Measurements from ENCODE around the gene PPARGC1A.

Gene PPARGC1A

DNA sequence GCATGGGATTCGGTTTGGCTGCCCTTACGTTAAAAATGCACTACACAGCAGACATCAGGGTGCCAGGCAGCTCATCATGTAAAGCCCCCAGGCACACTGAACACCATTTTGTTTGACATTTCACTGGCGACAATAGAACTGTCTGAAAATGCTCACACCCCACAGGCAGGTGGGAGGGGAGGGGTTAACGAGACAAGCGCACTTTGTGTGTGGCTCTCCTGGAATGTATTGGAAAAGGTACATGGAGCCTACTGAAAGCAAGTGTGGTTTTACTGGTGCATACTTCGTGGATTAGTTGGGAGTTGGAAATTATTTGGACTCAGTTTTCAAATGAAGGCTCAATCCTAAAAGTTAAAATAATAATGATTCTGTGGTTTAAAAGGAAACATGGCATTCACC, 31.6 kb upstream of the PPARGC1A start:
- Mint-ChIP-seq H3K9me3 (peaks cover 0 to 4% of the 10 kb centered on the region in 2 donors), H3K36me3 (no peaks in the 10 kb centered on the region), H3K27me3 (no peaks in the 10 kb centered on the region), H3K27ac (no peak overlapping the region), H3K4me3 (no peak overlapping the region), H3K4me1 (no peaks in the 10 kb centered on the region)
- no peak for DNase-seq
- ATAC-seq (replicated peaks): no peak

DNA sequence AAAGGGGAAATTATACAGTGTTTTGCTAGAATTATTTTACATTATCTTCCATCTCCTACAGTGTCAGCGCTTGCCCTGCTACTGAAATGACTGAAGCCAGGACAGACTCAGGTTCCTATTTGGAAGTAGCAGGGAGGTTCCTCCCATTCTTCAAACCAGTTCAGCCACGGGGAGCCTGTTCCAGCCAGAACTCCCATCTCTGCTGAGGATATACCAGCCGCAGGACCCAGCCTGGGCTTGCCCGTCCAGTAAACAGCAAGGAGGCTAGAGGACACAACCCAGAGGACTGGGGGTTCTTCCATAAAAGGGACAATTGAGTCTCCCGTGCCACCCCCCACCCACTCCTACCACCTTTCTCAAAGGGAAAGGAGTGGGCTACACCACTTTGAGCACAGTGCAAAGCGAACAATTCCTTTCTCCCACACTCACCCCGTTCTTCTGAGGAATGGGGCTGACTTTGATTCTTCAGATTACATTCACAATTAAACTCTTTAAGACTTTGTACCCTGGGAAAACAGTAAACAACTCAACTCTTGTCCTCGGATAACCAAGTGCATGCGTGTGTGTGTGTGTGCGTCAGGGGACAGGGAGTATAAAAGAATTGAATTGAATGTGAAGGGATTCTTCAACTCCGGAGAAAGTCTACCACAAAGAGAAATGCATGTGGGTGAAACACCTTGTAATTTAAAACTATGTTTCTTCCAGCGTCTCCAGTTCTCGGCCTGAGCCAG, 31.0 kb upstream of the PPARGC1A start:
- H3K4me3 Mint-ChIP-seq: no peak overlapping the region
- H3K9me3 Mint-ChIP-seq: no peaks in the 10 kb centered on the region
- no peaks in the 10 kb centered on the region for H3K4me1 Mint-ChIP-seq
- no peak overlapping the region for H3K27ac Mint-ChIP-seq
- H3K36me3 Mint-ChIP-seq: no peaks in the 10 kb centered on the region
- DNase-seq (no peak), ATAC-seq (replicated peaks) (no peak)
- H3K27me3 Mint-ChIP-seq: no peaks in the 10 kb centered on the region

DNA sequence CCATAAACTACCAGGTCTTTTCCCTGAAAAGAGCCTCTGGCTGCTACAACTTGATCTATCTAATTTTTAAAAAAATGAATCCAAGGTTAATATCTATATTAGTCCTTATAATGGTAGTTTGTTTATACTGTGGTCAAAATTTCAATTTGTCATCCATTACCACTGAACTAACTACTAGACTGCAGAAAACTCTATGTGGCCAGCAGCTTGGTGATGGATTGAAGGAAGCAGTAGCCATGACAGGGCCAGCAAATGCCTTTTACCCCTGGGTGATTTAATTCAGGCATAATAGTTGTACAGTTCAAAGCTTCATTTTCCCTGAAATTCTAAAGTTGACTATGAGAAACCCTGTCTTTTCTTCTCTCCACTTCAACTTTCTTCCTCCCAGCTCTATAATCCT, 30.4 kb upstream of the PPARGC1A start:
- DNase-seq: no peak
- no peaks in the 10 kb centered on the region for H3K9me3 Mint-ChIP-seq
- H3K4me1 Mint-ChIP-seq: no peaks in the 10 kb centered on the region
- no peaks in the 10 kb centered on the region for H3K27me3 Mint-ChIP-seq
- H3K27ac Mint-ChIP-seq: no peak overlapping the region
- no peak for ATAC-seq (replicated peaks)
- H3K36me3 Mint-ChIP-seq: no peaks in the 10 kb centered on the region
- H3K4me3 Mint-ChIP-seq: no peak overlapping the region

DNA sequence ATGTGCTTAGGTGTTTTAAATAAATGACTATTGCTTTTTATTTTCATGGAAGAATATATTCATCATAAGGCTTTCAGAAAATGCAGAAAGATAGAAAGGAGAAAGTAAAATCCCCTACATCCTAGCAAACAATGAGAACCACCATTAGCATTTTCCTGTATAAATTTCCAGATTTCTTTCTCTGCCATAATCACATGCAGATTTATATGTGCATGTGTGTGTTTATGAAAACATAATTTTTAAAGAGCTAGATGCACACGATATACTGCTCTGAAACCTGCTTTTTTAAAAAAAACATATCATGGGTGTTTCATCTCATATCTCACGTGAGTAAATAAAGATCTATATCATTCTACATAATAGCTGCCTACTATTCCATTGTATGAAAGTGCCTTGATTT, 26.4 kb upstream of the PPARGC1A start:
- Mint-ChIP-seq H3K4me1 (no peaks in the 10 kb centered on the region), H3K27me3 (no peaks in the 10 kb centered on the region), H3K4me3 (no peak overlapping the region), H3K36me3 (no peaks in the 10 kb centered on the region), H3K27ac (no peak overlapping the region), H3K9me3 (no peaks in the 10 kb centered on the region)
- DNase-seq (no peak), ATAC-seq (replicated peaks) (no peak)

DNA sequence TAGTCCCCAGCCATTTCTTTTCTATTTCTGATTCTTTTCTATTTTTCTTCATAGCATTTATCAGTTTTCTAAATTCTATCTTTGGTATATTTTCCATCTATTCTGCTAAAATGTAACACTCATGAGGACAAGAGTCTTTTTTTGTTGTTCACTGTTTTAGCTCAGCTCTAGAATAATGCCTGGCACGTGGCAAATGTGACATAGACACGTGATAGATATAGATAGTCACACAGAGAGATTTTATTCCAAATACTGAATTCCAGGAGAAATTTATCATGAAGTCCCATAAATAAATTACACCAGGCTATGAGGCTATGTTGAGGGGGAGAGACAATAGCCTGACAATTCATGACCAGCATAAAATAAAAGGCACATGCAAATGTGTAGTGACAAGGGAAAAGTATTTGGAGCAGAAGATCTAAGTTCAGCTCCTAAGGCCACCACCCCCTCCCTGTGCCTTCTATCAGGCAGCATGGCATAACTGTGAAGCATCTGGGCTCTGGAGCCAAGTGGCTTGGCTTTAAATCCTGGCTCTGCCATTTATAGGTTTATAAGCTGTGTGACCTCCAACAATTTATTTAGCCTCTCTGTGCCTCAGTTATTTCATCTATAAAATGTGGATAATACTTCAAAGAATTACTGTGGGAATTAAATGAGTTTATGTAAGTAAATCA, 25.7 kb upstream of the PPARGC1A start:
- Mint-ChIP-seq H3K27ac (no peak overlapping the region), H3K9me3 (no peaks in the 10 kb centered on the region), H3K4me1 (no peaks in the 10 kb centered on the region), H3K27me3 (no peaks in the 10 kb centered on the region), H3K4me3 (no peak overlapping the region), H3K36me3 (no peaks in the 10 kb centered on the region)
- ATAC-seq (replicated peaks): no peak
- DNase-seq: no peak

DNA sequence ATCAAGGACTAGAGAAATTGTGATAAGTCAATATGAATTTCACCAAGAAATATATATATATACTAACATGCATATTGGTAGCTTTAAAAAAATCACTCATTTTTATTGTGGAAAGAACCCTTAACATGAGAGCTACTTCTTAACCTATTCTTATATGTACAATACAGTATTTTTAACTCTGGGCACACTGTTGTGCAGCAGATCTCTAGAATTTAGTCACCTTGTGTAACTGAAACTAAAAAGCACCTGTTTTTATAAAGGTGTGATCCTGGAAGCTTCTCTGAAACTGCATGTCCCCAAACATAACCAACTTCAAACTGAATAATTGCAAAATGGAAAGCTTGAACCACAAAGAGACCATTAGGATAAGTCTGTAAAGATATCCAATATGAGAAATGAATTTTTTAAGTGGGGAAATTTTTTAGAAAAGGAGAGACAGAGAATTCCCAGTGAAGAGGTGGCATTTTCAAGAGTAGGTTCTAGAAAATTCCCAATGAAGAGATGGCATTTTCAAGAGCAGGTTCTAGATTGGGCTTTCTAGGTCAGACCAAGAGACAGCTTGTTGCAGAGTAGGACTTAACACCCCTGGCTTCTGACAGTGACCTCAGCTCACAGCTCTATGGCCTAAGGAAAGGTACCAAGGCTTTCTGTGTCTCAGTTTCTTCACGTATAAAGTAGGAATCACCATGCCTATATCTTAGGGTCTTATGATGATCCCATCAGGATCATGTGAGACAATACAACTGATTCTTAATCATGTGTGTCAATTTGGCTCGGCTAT, 22.0 kb upstream of the PPARGC1A start:
- no peak for DNase-seq
- Mint-ChIP-seq H3K36me3 (no peaks in the 10 kb centered on the region), H3K4me1 (no peaks in the 10 kb centered on the region), H3K27ac (no peak overlapping the region), H3K27me3 (no peaks in the 10 kb centered on the region), H3K4me3 (no peak overlapping the region), H3K9me3 (no peaks in the 10 kb centered on the region)
- ATAC-seq (replicated peaks): no peak

DNA sequence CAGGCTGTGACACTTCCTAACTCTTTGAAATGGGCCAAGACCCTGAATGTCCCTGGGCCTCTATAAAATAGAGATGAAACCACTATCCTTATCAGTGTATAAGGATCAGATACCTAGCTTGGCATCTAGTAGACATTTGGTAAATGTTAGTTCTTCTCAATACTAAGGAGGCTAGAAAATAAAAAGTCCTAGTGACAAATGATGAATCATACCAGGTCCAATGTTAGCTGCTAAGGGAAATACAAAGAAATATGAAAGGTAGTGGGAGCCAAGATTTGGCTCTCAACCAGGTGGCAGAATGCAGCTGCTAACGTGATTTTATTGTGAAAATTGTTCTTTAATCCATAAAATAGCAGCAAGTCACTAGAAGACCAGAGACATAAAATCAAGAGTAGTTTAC, 19.8 kb upstream of the PPARGC1A start:
- no peak overlapping the region for H3K27ac Mint-ChIP-seq
- H3K9me3 Mint-ChIP-seq: peaks cover 0 to 1% of the 10 kb centered on the region in 2 donors
- H3K4me3 Mint-ChIP-seq: no peak overlapping the region
- ATAC-seq (replicated peaks): no peak
- DNase-seq: no peak
- H3K4me1 Mint-ChIP-seq: no peaks in the 10 kb centered on the region
- no peaks in the 10 kb centered on the region for H3K36me3 Mint-ChIP-seq
- H3K27me3 Mint-ChIP-seq: no peaks in the 10 kb centered on the region

DNA sequence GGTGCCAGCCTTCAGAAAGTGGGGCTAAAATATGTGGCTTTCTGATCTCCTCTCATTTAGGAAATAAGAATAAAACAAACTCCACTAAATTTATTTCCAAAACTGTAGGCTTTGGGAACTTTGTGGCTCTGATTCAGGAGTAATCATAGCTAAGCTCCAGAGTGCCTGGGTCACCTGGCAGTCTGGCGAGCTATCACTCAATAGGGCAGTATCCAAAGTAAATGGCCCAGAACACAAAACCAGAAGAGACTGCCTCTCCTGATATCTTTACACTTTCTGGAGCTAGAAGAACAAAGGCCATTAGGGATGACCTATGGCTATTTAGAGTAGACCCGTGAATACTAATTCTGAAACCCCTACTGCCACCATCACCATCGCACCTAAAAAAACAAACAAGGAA, 17.0 kb upstream of the PPARGC1A start:
- Mint-ChIP-seq H3K27ac (no peak overlapping the region), H3K36me3 (no peaks in the 10 kb centered on the region), H3K4me1 (no peaks in the 10 kb centered on the region), H3K27me3 (no peaks in the 10 kb centered on the region), H3K4me3 (no peak overlapping the region), H3K9me3 (peaks cover 0 to 1% of the 10 kb centered on the region in 2 donors)
- ATAC-seq (replicated peaks): no peak
- no peak for DNase-seq

DNA sequence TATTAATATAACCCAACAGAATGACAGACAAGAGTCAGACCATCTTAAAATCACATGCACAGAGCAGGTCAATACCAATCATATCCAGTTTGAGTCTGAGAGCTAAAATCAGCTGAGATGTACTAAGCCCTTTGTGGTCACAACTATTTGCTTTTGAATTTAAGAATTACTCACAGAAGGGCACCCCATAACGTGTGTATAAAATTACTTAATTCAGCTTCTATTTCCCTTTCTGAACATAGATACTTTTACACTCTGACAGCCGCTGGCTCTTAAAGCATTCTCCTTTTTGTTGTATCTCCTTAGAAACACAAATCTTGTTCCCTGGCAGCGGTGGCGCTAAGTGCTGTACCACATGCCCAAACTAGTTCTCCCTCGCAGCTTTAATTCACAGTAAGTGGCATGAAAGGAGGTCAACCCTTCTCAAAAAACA, 14.8 kb upstream of the PPARGC1A start:
- no peaks in the 10 kb centered on the region for H3K36me3 Mint-ChIP-seq
- no peaks in the 10 kb centered on the region for H3K4me1 Mint-ChIP-seq
- H3K4me3 Mint-ChIP-seq: no peak overlapping the region
- peaks cover 0 to 1% of the 10 kb centered on the region in 2 donors for H3K9me3 Mint-ChIP-seq
- ATAC-seq (replicated peaks) (no peak), DNase-seq (no peak)
- H3K27ac Mint-ChIP-seq: no peak overlapping the region
- H3K27me3 Mint-ChIP-seq: no peaks in the 10 kb centered on the region

DNA sequence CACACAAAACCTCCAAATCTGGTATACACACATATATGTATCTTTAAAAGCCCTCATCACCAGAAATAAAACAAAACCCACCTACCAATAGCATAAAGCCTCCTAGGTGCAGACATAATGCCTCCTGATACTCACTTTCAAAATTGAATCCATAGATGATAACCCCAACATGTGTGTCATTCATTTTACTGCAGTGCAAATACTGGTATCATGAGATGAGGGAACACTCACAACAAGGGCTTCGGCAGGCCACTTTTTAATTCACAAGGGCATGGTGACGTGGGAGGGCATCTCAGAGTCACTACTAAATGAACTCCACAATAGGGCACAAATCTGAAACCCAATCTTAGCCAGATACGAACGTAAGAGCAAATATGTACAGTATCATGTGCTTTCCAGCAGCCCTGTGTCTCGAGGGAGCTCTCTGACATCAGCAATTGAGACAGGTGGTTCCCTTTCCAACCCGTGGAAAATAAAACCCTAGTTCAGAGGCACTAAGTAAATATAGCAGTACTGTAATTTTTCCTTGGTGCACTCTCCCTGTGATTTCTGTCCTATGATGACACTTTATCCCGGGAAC, 14.1 kb upstream of the PPARGC1A start:
- Mint-ChIP-seq H3K9me3 (peaks cover 0 to 1% of the 10 kb centered on the region in 2 donors), H3K27ac (no peak overlapping the region), H3K4me1 (no peaks in the 10 kb centered on the region), H3K36me3 (no peaks in the 10 kb centered on the region), H3K27me3 (no peaks in the 10 kb centered on the region), H3K4me3 (no peak overlapping the region)
- DNase-seq (no peak), ATAC-seq (replicated peaks) (no peak)

DNA sequence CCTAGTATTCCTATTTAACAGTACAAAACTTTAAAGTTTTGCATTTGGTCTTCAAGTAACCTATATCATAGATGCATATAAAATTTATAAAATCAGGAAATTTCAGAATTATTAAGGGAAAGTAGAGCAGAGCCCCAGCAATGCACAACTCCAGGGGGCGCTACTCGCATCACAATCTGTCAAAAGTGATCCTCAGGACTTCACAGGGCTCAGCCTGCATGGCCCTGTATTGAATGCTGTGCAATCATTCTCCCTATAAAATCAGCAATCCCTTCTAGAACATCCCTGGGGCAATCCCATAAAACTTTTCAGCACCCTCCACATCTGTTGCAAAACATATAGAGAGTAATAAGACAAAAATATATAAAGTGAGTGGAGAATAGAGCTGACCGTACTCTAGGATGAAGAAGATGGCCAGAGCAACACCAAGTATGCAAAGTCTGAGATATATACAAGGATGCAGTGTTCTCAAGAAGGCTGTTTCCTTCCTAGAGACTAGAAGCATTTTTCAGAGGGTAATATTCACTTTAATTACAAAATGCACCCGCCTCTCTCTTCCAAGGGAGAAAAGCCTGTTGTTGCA, 12.5 kb upstream of the PPARGC1A start:
- DNase-seq (no peak), ATAC-seq (replicated peaks) (no peak)
- H3K4me1 Mint-ChIP-seq: no peaks in the 10 kb centered on the region
- no peaks in the 10 kb centered on the region for H3K27me3 Mint-ChIP-seq
- no peak overlapping the region for H3K4me3 Mint-ChIP-seq
- H3K27ac Mint-ChIP-seq: no peak overlapping the region
- H3K36me3 Mint-ChIP-seq: no peaks in the 10 kb centered on the region
- H3K9me3 Mint-ChIP-seq: peaks cover 0 to 1% of the 10 kb centered on the region in 2 donors

DNA sequence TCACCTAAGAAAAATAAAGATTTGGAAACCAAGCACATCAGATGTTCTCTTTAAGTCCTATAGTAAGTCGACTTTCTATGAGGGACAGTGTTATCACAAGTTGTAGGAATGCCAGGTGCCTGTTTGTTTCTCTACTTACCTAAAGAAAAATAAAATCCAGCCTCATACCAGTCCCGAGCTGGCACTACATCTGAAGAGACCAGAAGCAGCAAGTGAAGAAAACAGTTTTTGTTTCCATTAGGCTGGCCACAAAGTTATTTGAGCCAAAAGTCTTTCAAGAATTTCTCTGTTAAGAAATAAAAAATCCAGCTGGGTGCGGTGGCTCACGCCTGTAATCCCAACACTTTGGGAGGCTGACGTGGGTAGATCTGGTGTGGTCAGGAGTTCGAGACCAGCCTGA, 10.8 kb upstream of the PPARGC1A start:
- ATAC-seq (replicated peaks) (no peak), DNase-seq (no peak)
- Mint-ChIP-seq H3K4me1 (no peaks in the 10 kb centered on the region), H3K27me3 (no peaks in the 10 kb centered on the region), H3K27ac (no peak overlapping the region), H3K4me3 (no peak overlapping the region), H3K9me3 (peaks cover 0 to 1% of the 10 kb centered on the region in 2 donors), H3K36me3 (no peaks in the 10 kb centered on the region)

DNA sequence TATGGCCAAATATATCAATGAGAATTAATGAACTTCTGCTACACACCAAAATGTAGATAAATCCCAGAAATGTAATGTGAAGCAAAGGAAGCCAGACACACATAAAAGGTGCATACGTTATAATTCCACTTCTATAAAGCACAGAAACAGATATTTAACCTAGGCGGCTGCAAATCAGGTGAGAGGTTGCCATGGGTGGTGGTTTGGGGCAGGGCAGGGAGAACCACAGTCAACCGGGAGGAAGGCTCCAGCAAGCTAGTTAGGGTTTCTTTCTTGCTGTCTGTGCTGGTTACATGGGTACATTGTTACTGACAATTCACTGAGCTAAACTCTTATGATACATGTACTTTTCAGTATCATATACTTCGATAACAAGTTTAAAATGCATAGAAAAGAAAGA, 9.7 kb upstream of the PPARGC1A start:
- Mint-ChIP-seq H3K27me3 (no peaks in the 10 kb centered on the region), H3K4me3 (no peak overlapping the region), H3K36me3 (no peaks in the 10 kb centered on the region), H3K9me3 (no peaks in the 10 kb centered on the region), H3K4me1 (no peaks in the 10 kb centered on the region), H3K27ac (no peak overlapping the region)
- DNase-seq (no peak), ATAC-seq (replicated peaks) (no peak)

DNA sequence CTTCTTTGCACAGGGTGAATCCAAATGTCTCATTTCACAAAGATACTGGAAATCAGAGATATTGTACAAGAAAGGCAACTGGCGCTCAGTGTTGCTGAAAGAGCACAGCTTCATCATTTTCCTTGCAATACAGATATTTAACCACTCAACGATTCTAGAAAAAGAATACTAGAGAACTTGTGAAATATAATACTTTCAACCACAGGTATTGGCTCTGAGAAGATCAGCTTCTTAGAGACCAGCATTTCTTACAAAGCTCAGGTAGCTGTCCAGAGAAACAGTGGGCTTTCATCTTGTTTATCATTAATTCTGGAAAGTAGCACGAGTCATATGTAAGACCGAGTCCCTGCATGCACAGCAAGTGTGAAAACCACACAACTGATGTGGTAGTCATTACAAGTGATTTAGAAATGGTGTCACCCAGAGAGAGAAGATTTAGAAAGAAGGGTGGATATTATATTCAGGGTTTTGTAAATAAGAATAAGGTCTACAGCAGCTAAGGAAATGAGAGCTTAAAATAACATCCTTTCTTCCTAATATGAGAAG, 7.8 kb upstream of the PPARGC1A start:
- Mint-ChIP-seq H3K27me3 (peaks cover 3 to 8% of the 10 kb centered on the region in 2 donors), H3K27ac (no peak overlapping the region), H3K4me1 (no peaks in the 10 kb centered on the region), H3K4me3 (no peak overlapping the region), H3K9me3 (no peaks in the 10 kb centered on the region), H3K36me3 (no peaks in the 10 kb centered on the region)
- no peak for ATAC-seq (replicated peaks)
- no peak for DNase-seq
